GM23248 (cell line): Measurements from ENCODE around the gene ZSCAN30. TPM values are rescaled to one million over a fixed set of nuclear protein-coding genes. Genes with fewer than 3 reads are reported as not detected.

ENCODE experiments used
- DNase-seq: peaks from one replicate; pipeline ENCODE4 v3.0.0-alpha.2; 2015
- H2AFZ ChIP-seq: fragments of 200-600 bp; sonication (generic); 2 replicates; pipeline ENCODE4 v1.6.1; 2016; ENCODE audit warnings: antibody characterized with exemption
- H3F3A ChIP-seq: fragments of 200-600 bp; sonication (generic); 2 replicates; pipeline ENCODE4 v1.6.1; 2016; ENCODE audit warnings: mild to moderate bottlenecking, antibody characterized with exemption, mixed run types; ENCODE audit not compliant: insufficient read depth
- H3K27ac ChIP-seq: fragments of 200-600 bp; sonication (generic); 2 replicates; pipeline ENCODE4 v1.5.1; 2016; ENCODE audit warnings: mild to moderate bottlenecking
- H3K27me3 ChIP-seq: fragments of 200-600 bp; sonication (generic); replicated peaks from 2 replicates; pipeline ENCODE4 v1.6.1; 2016; ENCODE audit warnings: mild to moderate bottlenecking; ENCODE audit not compliant: insufficient read depth
- H3K36me3 ChIP-seq: fragments of 200-600 bp; sonication (generic); 2 replicates; pipeline ENCODE4 v1.6.1; 2016; ENCODE audit warnings: low read depth, mild to moderate bottlenecking
- H3K4me1 ChIP-seq: fragments of 200-600 bp; sonication (generic); 2 replicates; pipeline ENCODE4 v1.6.1; 2016; ENCODE audit warnings: mild to moderate bottlenecking; ENCODE audit not compliant: insufficient read depth
- H3K4me2 ChIP-seq: fragments of 200-600 bp; sonication (generic); one replicate; pipeline ENCODE4 v1.6.1; 2016; ENCODE audit warnings: mild to moderate bottlenecking; ENCODE audit not compliant: unreplicated experiment
- H3K4me3 ChIP-seq: fragments of 200-600 bp; sonication (generic); 2 replicates; pipeline ENCODE4 v1.5.1; 2016; ENCODE audit warnings: mild to moderate bottlenecking
- H3K79me2 ChIP-seq: fragments of 200-600 bp; sonication (generic); 2 replicates; pipeline ENCODE4 v1.6.1; 2016; ENCODE audit warnings: mild to moderate bottlenecking; ENCODE audit not compliant: insufficient read depth
- H3K9ac ChIP-seq: fragments of 200-600 bp; sonication (generic); 2 replicates; pipeline ENCODE4 v1.6.1; 2016; ENCODE audit warnings: mild to moderate bottlenecking
- H3K9me2 ChIP-seq: fragments of 200-600 bp; sonication (generic); 2 replicates; pipeline ENCODE4 v1.6.1; 2016; ENCODE audit warnings: mixed run types, mild to moderate bottlenecking, moderate library complexity; ENCODE audit not compliant: insufficient read depth
- H3K9me3 ChIP-seq: fragments of 200-600 bp; sonication (generic); one replicate; pipeline ENCODE4 v1.6.1; 2017; ENCODE audit warnings: low read depth
- H4K20me1 ChIP-seq: fragments of 200-600 bp; sonication (generic); 2 replicates; pipeline ENCODE4 v1.6.0; 2016; ENCODE audit not compliant: insufficient read depth
- EZH2 ChIP-seq: fragments of 200-600 bp; sonication (generic); IDR thresholded peaks from 2 replicates; pipeline ENCODE4 v1.6.1; 2018; ENCODE audit warnings: antibody characterized with exemption, mild to moderate bottlenecking; ENCODE audit not compliant: insufficient read depth, poor library complexity, severe bottlenecking
- EZH2phosphoT487 ChIP-seq: fragments of 200-600 bp; sonication (generic); IDR thresholded peaks from 2 replicates; pipeline ENCODE4 v1.6.1; 2018; ENCODE audit warnings: antibody characterized with exemption, moderate library complexity, mild to moderate bottlenecking, low read depth; ENCODE audit not compliant: insufficient read depth
- WGBS, 2 experiments: methylation state at CpG; one replicate each; pipeline ENCODE4 v1.1.6; 2015 to 2017; ENCODE audit warnings: low lambda C conversion rate in 2 of 2, low coverage in 1 of 2; ENCODE audit errors: missing lambda C conversion rate in 2 of 2; 5-methylcytosine and 5-hydroxymethylcytosine counted together
- in situ Hi-C: fragments of 300-500 bp; cut with MboI; formaldehyde crosslinking; loops from 2 replicates; pipeline ENCODE4 v1.15.0; 2020
- polyA plus RNA-seq: library from polyadenylated mRNA; unstranded; fragments of >200 nt; fragmentation: Nextera tagmentation; extraction: Ambion mirVana; gene quantifications from 2 replicates; pipeline ENCODE4 v1.2.1, GENCODE V29; 2016
- total RNA-seq: library from RNA; depleted of rRNA; stranded (reverse); fragments of >200 nt; shearing (Covaris generic); gene quantifications from 2 replicates; pipeline ENCODE4 v1.2.3, GENCODE V29; 2014; rRNA removed

Gene ZSCAN30
- total and polyA plus RNA-seq, 2 experiments from 2014 or later: 13.7 to 21.3 TPM

- Histone ChIP-seq H4K20me1 (no peaks in the 10 kb centered on the region), H3K9me3 (no peaks in the 10 kb centered on the region), H3K79me2 (no peaks in the 10 kb centered on the region), H3K27ac (no peak overlapping the region), H3K27me3 (no peaks in the 10 kb centered on the region), H3K4me3 (no peak overlapping the region), H3K4me1 (no peaks in the 10 kb centered on the region), H3F3A (no peaks in the 10 kb centered on the region), H2AFZ (no peak overlapping the region), H3K36me3 (no peaks in the 10 kb centered on the region), H3K9ac (no peak overlapping the region), H3K9me2 (no peaks in the 10 kb centered on the region), H3K4me2 (no peak overlapping the region)
- DNase-seq: no peak
- WGBS, 2 experiments: 66 to 68% methylated on average over 5 of the region's 5 CpGs
- TF ChIP-seq EZH2phosphoT487: no peak
- TF ChIP-seq EZH2: no peak
- in situ Hi-C loops: no loop called here
These were observed 88.6 kb downstream of the ZSCAN30 start for GRCh38 chr18:35201256-35201931.

Other genes with a start within 250 kb of the ZSCAN30 start
- 6.1 and 11.2 TPM in 2 replicates for gene MAPRE2, start 248.8 kb downstream of the ZSCAN30 start, total RNA-seq
- 16.0 and 16.1 TPM in 2 replicates for gene MAPRE2, start 248.8 kb downstream of the ZSCAN30 start, polyA plus RNA-seq
- gene ZNF397, start 49.2 kb downstream of the ZSCAN30 start, total RNA-seq: 8.7 and 10.6 TPM in 2 replicates
- gene ZNF397, start 49.2 kb downstream of the ZSCAN30 start, polyA plus RNA-seq: 6.5 and 8.2 TPM in 2 replicates
- 23.1 and 23.6 TPM in 2 replicates for gene ZNF24, start 54.2 kb upstream of the ZSCAN30 start, total RNA-seq
- gene ZNF24, start 54.2 kb upstream of the ZSCAN30 start, polyA plus RNA-seq: 32.3 and 33.1 TPM in 2 replicates
- 0.13 and 0.86 TPM in 2 replicates for gene ZNF396, start 87.1 kb upstream of the ZSCAN30 start, total RNA-seq
- 0.54 and 0.85 TPM in 2 replicates for gene ZNF396, start 87.1 kb upstream of the ZSCAN30 start, polyA plus RNA-seq
- gene INO80C, start 207.7 kb upstream of the ZSCAN30 start, total RNA-seq: 0.97 and 2.3 TPM in 2 replicates
- gene INO80C, start 207.7 kb upstream of the ZSCAN30 start, polyA plus RNA-seq: 9.0 and 9.4 TPM in 2 replicates